ENCODE measurements around the gene SH3GL1.

The SH3GL1 gene

GRCh38 chr19:4388337-4389063 lies 11.8 kb downstream of the SH3GL1 start:
- Histone ChIP-seq H3K36me3 (ENCODE audit: control insufficient read depth, insufficient read depth, low read length) (peaks cover 27% of the 10 kb centered on the region), H3K4me1 (ENCODE audit: control insufficient read depth, insufficient read depth, low read length, poor library complexity, severe bottlenecking) (peaks cover 16% of the 10 kb centered on the region), H3K9me3 (ENCODE audit: control insufficient read depth, low read length) (no peaks in the 10 kb centered on the region), H3K27me3 (replicated peaks; ENCODE audit: control insufficient read depth, insufficient read depth, low read length, poor library complexity, severe bottlenecking) (no peaks in the 10 kb centered on the region), H3K4me3 (ENCODE audit: insufficient read depth, low read depth, low read length, poor library complexity, severe bottlenecking) (no peak overlapping the region), H3K27ac (ENCODE audit: insufficient read depth, low read length, poor library complexity, severe bottlenecking) (no peak overlapping the region)
- no peak for DNase-seq

DNA sequence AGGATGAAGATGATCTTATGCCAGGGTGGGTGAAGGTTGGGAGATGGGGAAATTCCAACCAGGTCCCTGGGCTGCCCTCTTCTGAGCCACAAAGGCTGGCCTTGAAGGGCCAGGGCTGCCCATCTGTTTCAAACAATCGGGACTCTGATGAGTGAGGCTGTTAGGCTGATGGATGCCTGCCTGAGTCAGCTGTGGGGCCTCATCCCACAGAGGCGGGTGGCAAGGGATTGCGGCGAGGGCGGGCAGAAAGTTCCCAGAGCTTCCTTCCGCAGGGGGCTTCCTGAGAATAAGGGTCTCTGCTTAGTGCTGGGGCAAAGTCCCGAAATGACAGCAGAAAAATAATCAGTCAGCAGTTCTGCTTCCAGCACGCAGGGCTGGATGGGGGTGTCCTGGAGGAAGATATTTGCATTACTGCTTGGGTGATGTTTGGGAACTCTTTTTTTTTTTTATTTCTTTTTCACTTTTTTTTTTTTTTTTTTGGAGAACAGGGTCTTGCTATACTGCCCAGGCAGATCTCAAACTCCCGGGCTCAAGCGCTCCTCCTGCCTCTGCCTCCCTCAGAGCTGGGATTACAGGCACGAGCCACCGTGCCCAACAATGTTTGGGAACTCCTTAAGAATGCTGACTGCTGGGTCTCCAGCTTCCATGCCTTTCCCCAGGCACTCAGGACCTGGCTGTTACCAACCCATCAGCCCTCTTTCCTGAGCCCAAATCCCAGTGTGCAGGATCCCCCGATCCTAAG lies 14.1 kb downstream of the SH3GL1 start:
- Histone ChIP-seq H3K27ac (ENCODE audit: insufficient read depth, low read length, poor library complexity, severe bottlenecking) (no peak overlapping the region), H3K27me3 (replicated peaks; ENCODE audit: control insufficient read depth, insufficient read depth, low read length, poor library complexity, severe bottlenecking) (no peaks in the 10 kb centered on the region), H3K4me3 (ENCODE audit: insufficient read depth, low read depth, low read length, poor library complexity, severe bottlenecking) (no peak overlapping the region), H3K9me3 (ENCODE audit: control insufficient read depth, low read length) (no peaks in the 10 kb centered on the region), H3K36me3 (ENCODE audit: control insufficient read depth, insufficient read depth, low read length) (peaks cover 23% of the 10 kb centered on the region), H3K4me1 (ENCODE audit: control insufficient read depth, insufficient read depth, low read length, poor library complexity, severe bottlenecking) (peaks cover 6% of the 10 kb centered on the region)
- no peak for DNase-seq

DNA sequence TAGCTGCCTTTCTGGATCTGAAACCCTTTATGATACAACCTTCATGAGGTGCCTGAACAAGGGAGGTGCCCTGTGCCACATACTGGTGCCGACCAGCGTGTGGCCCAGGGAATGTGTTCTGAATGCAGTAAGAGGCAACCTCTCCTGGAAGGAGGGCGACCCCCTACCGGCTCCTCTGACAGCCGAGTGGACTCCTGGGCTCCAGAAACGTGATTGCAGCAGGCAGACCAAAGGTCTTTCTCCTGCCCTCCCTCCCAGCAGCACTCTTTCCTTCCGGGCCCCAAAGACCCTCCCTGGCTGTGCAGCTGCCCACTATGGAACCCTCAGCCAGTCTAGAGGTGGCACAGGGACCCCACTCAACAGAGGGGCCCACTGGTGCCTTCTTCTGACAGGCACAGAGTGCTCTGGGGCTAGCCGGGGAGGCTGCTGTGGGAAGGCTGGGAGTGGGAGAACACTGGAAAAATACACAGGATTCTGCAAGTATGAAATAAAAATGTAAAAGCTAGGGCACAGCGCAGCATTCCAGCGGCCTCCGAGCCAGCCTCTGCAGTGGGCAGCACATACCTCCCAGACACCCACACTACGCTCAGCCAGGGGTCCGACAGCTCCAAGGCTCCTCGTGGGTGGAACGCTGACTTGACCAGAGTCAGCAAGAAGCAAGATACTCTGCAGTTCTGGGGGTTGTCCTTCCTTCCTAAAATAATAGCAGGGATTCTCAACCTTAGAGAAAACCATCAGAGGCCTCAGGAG lies 14.9 kb downstream of the SH3GL1 start:
- peaks cover 13% of the 10 kb centered on the region for H3K4me1 ChIP-seq (ENCODE audit: control insufficient read depth, insufficient read depth, low read length, poor library complexity, severe bottlenecking)
- peaks cover 22% of the 10 kb centered on the region for H3K36me3 ChIP-seq (ENCODE audit: control insufficient read depth, insufficient read depth, low read length)
- H3K9me3 ChIP-seq (ENCODE audit: control insufficient read depth, low read length) = no peaks in the 10 kb centered on the region
- H3K27me3 ChIP-seq (replicated peaks; ENCODE audit: control insufficient read depth, insufficient read depth, low read length, poor library complexity, severe bottlenecking) = no peaks in the 10 kb centered on the region
- DNase-seq = no peak
- H3K4me3 ChIP-seq (ENCODE audit: insufficient read depth, low read depth, low read length, poor library complexity, severe bottlenecking) = no peak overlapping the region
- no peak overlapping the region for H3K27ac ChIP-seq (ENCODE audit: insufficient read depth, low read length, poor library complexity, severe bottlenecking)

GRCh38 chr19:4380254-4380727 lies 20.1 kb downstream of the SH3GL1 start:
- H3K9me3 ChIP-seq (ENCODE audit: control insufficient read depth, low read length) = no peaks in the 10 kb centered on the region
- peak overlapping the region; percentile 78 for H3K27ac ChIP-seq (ENCODE audit: insufficient read depth, low read length, poor library complexity, severe bottlenecking)
- peaks cover 8% of the 10 kb centered on the region for H3K36me3 ChIP-seq (ENCODE audit: control insufficient read depth, insufficient read depth, low read length)
- no peaks in the 10 kb centered on the region for H3K27me3 ChIP-seq (replicated peaks; ENCODE audit: control insufficient read depth, insufficient read depth, low read length, poor library complexity, severe bottlenecking)
- peak overlapping the region; percentile 30 for H3K4me3 ChIP-seq (ENCODE audit: insufficient read depth, low read depth, low read length, poor library complexity, severe bottlenecking)
- DNase-seq = peak; percentile 35 to 45 (median 39)
- H3K4me1 ChIP-seq (ENCODE audit: control insufficient read depth, insufficient read depth, low read length, poor library complexity, severe bottlenecking) = peaks cover 34% of the 10 kb centered on the region

- peaks cover 41% of the 10 kb centered on the region for H3K4me1 ChIP-seq (ENCODE audit: control insufficient read depth, insufficient read depth, low read length, poor library complexity, severe bottlenecking)
- H3K27ac ChIP-seq (ENCODE audit: insufficient read depth, low read length, poor library complexity, severe bottlenecking) = peak overlapping the region; percentile 78
- peaks cover 8% of the 10 kb centered on the region for H3K36me3 ChIP-seq (ENCODE audit: control insufficient read depth, insufficient read depth, low read length)
- H3K9me3 ChIP-seq (ENCODE audit: control insufficient read depth, low read length) = no peaks in the 10 kb centered on the region
- H3K27me3 ChIP-seq (replicated peaks; ENCODE audit: control insufficient read depth, insufficient read depth, low read length, poor library complexity, severe bottlenecking) = no peaks in the 10 kb centered on the region
- H3K4me3 ChIP-seq (ENCODE audit: insufficient read depth, low read depth, low read length, poor library complexity, severe bottlenecking) = peak overlapping the region; percentile 30
- no peak for DNase-seq
Measured at GRCh38 chr19:4379383-4380253, 20.7 kb downstream of the SH3GL1 start.

DNA sequence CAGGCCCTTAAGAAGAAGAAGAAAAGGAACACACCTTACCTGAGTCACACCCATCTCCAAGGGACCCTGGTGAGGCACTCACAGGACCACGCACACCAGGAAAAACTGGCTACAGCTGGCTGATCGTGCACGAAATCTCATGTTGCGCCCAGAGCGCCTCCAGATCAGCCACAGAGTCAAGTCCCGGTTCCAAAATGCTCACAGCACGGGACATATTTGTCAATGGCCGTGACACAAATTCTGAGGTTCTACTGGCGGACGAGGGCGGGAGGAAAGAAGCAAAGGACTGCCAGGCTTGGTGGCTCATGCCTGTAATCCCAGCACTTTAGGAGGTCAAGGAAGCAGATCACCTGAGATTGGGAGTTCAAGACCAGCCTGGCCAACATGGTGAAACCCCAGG lies 21.5 kb downstream of the SH3GL1 start:
- Histone ChIP-seq H3K27me3 (replicated peaks; ENCODE audit: control insufficient read depth, insufficient read depth, low read length, poor library complexity, severe bottlenecking) (no peaks in the 10 kb centered on the region), H3K4me3 (ENCODE audit: insufficient read depth, low read depth, low read length, poor library complexity, severe bottlenecking) (no peak overlapping the region), H3K36me3 (ENCODE audit: control insufficient read depth, insufficient read depth, low read length) (peaks cover 6% of the 10 kb centered on the region), H3K27ac (ENCODE audit: insufficient read depth, low read length, poor library complexity, severe bottlenecking) (peak overlapping the region; percentile 78), H3K9me3 (ENCODE audit: control insufficient read depth, low read length) (no peaks in the 10 kb centered on the region), H3K4me1 (ENCODE audit: control insufficient read depth, insufficient read depth, low read length, poor library complexity, severe bottlenecking) (peaks cover 46% of the 10 kb centered on the region)
- no peak for DNase-seq

GRCh38 chr19:4376991-4377781 lies 23.2 kb downstream of the SH3GL1 start:
- Histone ChIP-seq H3K36me3 (ENCODE audit: control insufficient read depth, insufficient read depth, low read length) (no peaks in the 10 kb centered on the region), H3K4me1 (ENCODE audit: control insufficient read depth, insufficient read depth, low read length, poor library complexity, severe bottlenecking) (peaks cover 55% of the 10 kb centered on the region), H3K4me3 (ENCODE audit: insufficient read depth, low read depth, low read length, poor library complexity, severe bottlenecking) (no peak overlapping the region), H3K9me3 (ENCODE audit: control insufficient read depth, low read length) (no peaks in the 10 kb centered on the region), H3K27me3 (replicated peaks; ENCODE audit: control insufficient read depth, insufficient read depth, low read length, poor library complexity, severe bottlenecking) (no peaks in the 10 kb centered on the region), H3K27ac (ENCODE audit: insufficient read depth, low read length, poor library complexity, severe bottlenecking) (peak overlapping the region; percentile 4)
- DNase-seq = no peak

DNA sequence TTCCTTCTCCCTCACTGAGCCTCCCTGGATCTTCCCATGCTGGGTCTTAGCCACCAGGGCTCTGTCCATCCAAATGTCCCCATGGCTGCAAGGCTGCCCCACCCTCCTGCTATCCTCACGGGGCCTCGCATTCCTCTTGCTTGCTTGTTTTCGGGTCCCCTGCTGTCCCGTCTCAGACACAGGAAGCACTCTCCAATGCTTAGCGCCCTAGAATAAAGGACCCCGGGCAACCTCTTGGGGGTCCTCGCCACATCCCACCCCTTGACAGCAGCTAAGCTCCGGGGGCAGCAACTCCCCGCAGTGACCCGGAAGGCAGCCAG lies 23.7 kb downstream of the SH3GL1 start:
- Histone ChIP-seq H3K36me3 (ENCODE audit: control insufficient read depth, insufficient read depth, low read length) (peaks cover 3% of the 10 kb centered on the region), H3K27me3 (replicated peaks; ENCODE audit: control insufficient read depth, insufficient read depth, low read length, poor library complexity, severe bottlenecking) (no peaks in the 10 kb centered on the region), H3K4me1 (ENCODE audit: control insufficient read depth, insufficient read depth, low read length, poor library complexity, severe bottlenecking) (peaks cover 56% of the 10 kb centered on the region), H3K4me3 (ENCODE audit: insufficient read depth, low read depth, low read length, poor library complexity, severe bottlenecking) (no peak overlapping the region), H3K9me3 (ENCODE audit: control insufficient read depth, low read length) (no peaks in the 10 kb centered on the region), H3K27ac (ENCODE audit: insufficient read depth, low read length, poor library complexity, severe bottlenecking) (peak overlapping the region; percentile 4)
- no peak for DNase-seq

All from effector memory CD4-positive, alpha-beta T cell (primary cell).